Effector memory CD4-positive, alpha-beta T cell (primary cell): Measurements from ENCODE around the gene ZNF407.

Source experiments
- DNase-seq, 3 donors: peaks; one replicate each; pipeline ENCODE4 v3.0.0-alpha.2; 2020
- H3K27ac ChIP-seq: 2 replicates; pipeline ENCODE4 v1.7.0; 2013; ENCODE audit warnings: mild to moderate bottlenecking, low read length, moderate library complexity; ENCODE audit not compliant: insufficient read depth, poor library complexity, severe bottlenecking
- H3K27me3 ChIP-seq: replicated peaks from 2 replicates; pipeline ENCODE4 v1.7.0; 2013; ENCODE audit warnings: mild to moderate bottlenecking, low read length; ENCODE audit not compliant: insufficient read depth, control insufficient read depth, poor library complexity, severe bottlenecking
- H3K36me3 ChIP-seq: 2 replicates; pipeline ENCODE4 v1.7.0; 2013; ENCODE audit warnings: mild to moderate bottlenecking, low read length, moderate library complexity; ENCODE audit not compliant: control insufficient read depth, insufficient read depth
- H3K4me1 ChIP-seq: 2 replicates; pipeline ENCODE4 v1.7.0; 2013; ENCODE audit warnings: low read length, mild to moderate bottlenecking; ENCODE audit not compliant: control insufficient read depth, insufficient read depth, poor library complexity, severe bottlenecking
- H3K4me3 ChIP-seq: 2 replicates; pipeline ENCODE4 v1.7.0; 2013; ENCODE audit warnings: low read length, low read depth, mild to moderate bottlenecking; ENCODE audit not compliant: insufficient read depth, poor library complexity, severe bottlenecking
- H3K9me3 ChIP-seq: 2 replicates; pipeline ENCODE4 v1.7.0; 2013; ENCODE audit warnings: mild to moderate bottlenecking, low read length, moderate library complexity; ENCODE audit not compliant: control insufficient read depth

ZNF407 gene

GRCh38 chr18:74788657-74789056 lies 191.0 kb downstream of the ZNF407 start:
- no peaks in the 10 kb centered on the region for H3K36me3 ChIP-seq
- DNase-seq: no peak

GRCh38 chr18:74789078-74789477 lies 191.4 kb downstream of the ZNF407 start:
- Histone ChIP-seq H3K4me1 (no peaks in the 10 kb centered on the region), H3K27me3 (no peaks in the 10 kb centered on the region), H3K4me3 (no peak overlapping the region), H3K27ac (no peak overlapping the region), H3K9me3 (no peaks in the 10 kb centered on the region), H3K36me3 (no peaks in the 10 kb centered on the region)
- no peak for DNase-seq

More at GRCh38 chr18:74788657-74789056, 191.0 kb downstream of the ZNF407 start:
- Histone ChIP-seq H3K4me3 (no peak overlapping the region), H3K27me3 (no peaks in the 10 kb centered on the region), H3K9me3 (no peaks in the 10 kb centered on the region), H3K4me1 (no peaks in the 10 kb centered on the region), H3K27ac (no peak overlapping the region)

GRCh38 chr18:74790451-74790850 lies 192.8 kb downstream of the ZNF407 start:
- no peak overlapping the region for H3K4me3 ChIP-seq
- no peak overlapping the region for H3K27ac ChIP-seq
- DNase-seq: no peak
- no peaks in the 10 kb centered on the region for H3K27me3 ChIP-seq
- H3K4me1 ChIP-seq: no peaks in the 10 kb centered on the region
- no peaks in the 10 kb centered on the region for H3K36me3 ChIP-seq
- H3K9me3 ChIP-seq: no peaks in the 10 kb centered on the region

GRCh38 chr18:74791501-74792194 lies 194.0 kb downstream of the ZNF407 start:
- no peak for DNase-seq

DNA sequence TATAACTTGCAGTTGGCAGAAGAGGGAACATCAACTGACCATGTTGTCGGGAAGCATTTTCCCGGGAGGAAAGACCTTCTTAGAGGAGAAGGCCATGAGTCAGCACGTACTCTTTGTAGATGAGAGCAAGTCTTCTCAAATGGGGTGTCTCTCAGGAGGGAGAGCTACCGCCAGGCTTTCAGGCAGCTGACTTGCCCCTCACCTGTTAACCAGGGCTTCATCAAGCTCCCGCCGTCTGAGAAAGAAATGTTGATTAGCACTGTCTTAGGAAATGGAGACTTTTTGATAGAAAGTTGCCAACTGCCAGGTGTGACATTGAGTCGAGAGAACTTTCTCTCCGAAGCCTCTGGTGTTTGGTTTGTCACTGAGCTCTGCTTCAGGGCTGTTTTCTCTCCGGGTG lies 196.1 kb downstream of the ZNF407 start:
- H3K9me3 ChIP-seq: no peaks in the 10 kb centered on the region
- H3K27ac ChIP-seq: no peak overlapping the region
- no peak overlapping the region for H3K4me3 ChIP-seq
- H3K27me3 ChIP-seq: no peaks in the 10 kb centered on the region
- no peak for DNase-seq
- H3K36me3 ChIP-seq: no peaks in the 10 kb centered on the region
- H3K4me1 ChIP-seq: no peaks in the 10 kb centered on the region

More at GRCh38 chr18:74791501-74792194, 194.0 kb downstream of the ZNF407 start:
- Histone ChIP-seq H3K4me3 (no peak overlapping the region), H3K4me1 (no peaks in the 10 kb centered on the region), H3K27ac (no peak overlapping the region), H3K27me3 (no peaks in the 10 kb centered on the region), H3K36me3 (no peaks in the 10 kb centered on the region), H3K9me3 (no peaks in the 10 kb centered on the region)

GRCh38 chr18:74795751-74796150 lies 198.1 kb downstream of the ZNF407 start:
- no peak for DNase-seq
- Histone ChIP-seq H3K4me3 (no peak overlapping the region), H3K27me3 (no peaks in the 10 kb centered on the region), H3K27ac (no peak overlapping the region), H3K36me3 (no peaks in the 10 kb centered on the region), H3K4me1 (no peaks in the 10 kb centered on the region), H3K9me3 (no peaks in the 10 kb centered on the region)

DNA sequence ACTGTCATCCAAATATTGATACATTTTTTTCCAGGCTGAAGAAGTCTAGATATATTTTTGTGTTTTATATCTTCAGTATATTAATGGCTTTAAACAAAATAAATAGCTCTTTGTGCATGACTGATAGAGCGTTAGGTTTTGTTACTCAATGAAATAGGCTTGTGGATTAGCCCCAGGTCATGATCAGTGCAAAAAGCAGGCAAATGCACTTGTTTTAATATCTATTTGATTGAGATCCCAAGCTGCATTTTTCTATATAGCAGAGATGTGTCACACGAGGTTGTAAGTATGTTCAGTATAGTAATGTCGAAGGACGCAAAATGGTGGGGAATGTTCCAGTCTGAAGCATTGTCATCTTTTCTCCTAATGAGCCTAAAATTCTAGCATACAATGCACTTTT lies 198.5 kb downstream of the ZNF407 start:
- Histone ChIP-seq H3K27ac (no peak overlapping the region), H3K4me3 (no peak overlapping the region), H3K4me1 (no peaks in the 10 kb centered on the region), H3K27me3 (no peaks in the 10 kb centered on the region), H3K36me3 (no peaks in the 10 kb centered on the region), H3K9me3 (no peaks in the 10 kb centered on the region)
- no peak for DNase-seq

DNA sequence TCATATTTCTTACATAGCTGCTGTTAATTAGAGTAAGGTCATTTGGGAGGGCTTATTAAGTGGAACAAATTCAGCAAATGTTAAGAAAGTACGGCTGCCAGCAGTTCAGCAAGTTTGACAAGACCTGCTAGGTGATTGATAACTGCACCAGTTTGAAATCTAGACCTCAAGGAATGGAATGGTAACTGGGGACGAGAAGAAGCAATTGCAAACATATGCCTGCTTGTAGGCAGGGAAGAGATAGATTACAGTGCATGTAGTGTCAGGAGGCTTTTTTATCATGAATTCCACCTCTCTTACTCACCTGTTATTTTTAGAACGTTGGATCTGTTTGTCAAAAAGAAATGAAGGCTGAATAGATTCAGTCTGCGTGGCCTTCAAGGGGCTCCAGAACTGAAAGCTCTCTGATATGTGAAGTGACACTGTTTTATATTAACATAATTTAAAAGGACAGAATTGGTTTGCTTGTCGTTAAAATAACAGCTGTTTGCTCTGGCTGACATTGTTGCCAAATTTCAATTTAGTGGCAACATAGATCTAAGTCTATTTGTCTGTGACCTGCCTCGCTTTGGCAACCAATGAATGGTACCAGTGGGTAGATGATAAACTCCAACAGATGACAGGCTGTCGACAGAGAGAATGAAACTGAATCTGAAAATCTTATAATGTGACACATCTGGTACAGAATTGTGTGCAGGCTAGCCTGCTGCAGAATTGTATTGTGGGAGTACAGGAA lies 199.3 kb downstream of the ZNF407 start:
- Histone ChIP-seq H3K36me3 (no peaks in the 10 kb centered on the region), H3K4me1 (no peaks in the 10 kb centered on the region), H3K4me3 (no peak overlapping the region), H3K9me3 (no peaks in the 10 kb centered on the region), H3K27ac (no peak overlapping the region), H3K27me3 (no peaks in the 10 kb centered on the region)
- no peak for DNase-seq

DNA sequence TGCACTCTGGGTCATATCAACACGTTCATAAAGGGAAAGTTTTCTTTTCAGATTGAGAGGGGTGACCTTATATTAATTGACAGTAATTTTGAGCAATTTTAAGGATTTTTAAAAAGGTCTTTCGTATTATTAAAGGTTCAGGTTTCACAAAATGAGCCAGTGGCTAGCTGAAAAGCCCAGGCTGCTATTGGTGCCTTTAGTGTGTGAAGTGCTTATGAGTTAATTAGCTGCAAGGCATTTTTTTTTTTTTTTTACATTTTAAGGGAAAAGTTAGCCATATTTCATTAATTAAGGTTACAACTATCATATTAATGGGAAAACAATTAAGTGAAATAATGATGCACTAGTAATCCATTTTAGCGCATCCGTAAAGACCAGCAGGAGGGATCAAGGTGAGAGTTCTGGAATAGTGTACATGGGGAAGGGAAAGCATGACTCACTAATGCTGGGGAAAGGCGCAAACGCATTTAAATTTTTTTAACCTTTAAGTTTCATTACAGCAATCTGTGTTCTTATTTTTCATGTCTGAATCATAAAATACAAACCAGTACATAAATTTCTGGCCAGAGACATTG lies 200.0 kb downstream of the ZNF407 start:
- H3K9me3 ChIP-seq: no peaks in the 10 kb centered on the region
- no peaks in the 10 kb centered on the region for H3K27me3 ChIP-seq
- no peak for DNase-seq
- H3K27ac ChIP-seq: no peak overlapping the region
- H3K4me1 ChIP-seq: no peaks in the 10 kb centered on the region
- H3K4me3 ChIP-seq: no peak overlapping the region
- H3K36me3 ChIP-seq: no peaks in the 10 kb centered on the region

DNA sequence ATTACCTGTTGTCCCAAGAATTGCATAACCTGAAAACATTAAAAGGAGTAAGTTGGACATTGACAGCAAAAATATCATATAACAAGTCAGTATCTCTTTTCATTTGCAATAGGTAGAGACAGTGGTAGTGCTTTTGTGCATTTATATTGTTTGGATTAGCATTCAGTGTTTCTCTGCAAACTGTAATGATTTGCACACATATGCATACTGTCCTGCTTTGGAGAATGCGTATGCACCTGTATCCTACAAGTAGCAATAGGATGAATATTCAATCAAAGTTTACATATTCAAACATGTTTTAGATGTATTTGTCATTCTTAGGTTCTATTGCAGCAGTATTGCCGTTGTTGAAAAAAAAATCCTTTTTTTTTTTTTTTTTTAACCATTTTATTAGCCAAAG lies 201.9 kb downstream of the ZNF407 start:
- no peaks in the 10 kb centered on the region for H3K9me3 ChIP-seq
- no peak overlapping the region for H3K4me3 ChIP-seq
- H3K36me3 ChIP-seq: no peaks in the 10 kb centered on the region
- DNase-seq: no peak
- no peaks in the 10 kb centered on the region for H3K4me1 ChIP-seq
- H3K27ac ChIP-seq: no peak overlapping the region
- H3K27me3 ChIP-seq: no peaks in the 10 kb centered on the region
